NCI-H187 (cell line): ENCODE measurements around the gene RTN4IP1.
"Not testable (repeated sequence)": the region's sequence is repeated elsewhere in the genome, so short reads cannot be mapped to it uniquely, and the experiment has no call there.

Experiments used
- DNase-seq, 2 experiments: peaks; one replicate each; lab custom pipeline; 2025; lab: John Stamatoyannopoulos, UW

The RTN4IP1 gene

DNA sequence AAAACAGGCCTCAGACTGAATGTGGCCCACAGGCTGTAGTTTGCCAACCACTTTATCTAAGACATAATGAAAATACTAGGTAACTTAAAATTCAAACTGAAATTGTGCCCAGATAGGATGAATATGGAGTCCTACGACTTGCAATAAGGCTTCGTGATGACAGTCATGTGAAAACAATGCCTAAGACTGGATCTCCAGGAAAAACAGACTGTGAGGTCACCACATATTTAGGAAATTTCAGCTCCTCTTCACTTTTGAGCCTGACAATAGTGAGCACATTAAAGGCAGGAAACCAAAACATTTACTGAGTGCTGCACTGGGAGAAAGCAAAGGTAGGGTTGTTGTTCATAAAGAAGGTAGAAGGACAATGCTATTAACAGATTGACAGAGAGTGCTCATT lies 50.0 kb downstream of the RTN4IP1 start:
- no peak for DNase-seq

- DNase-seq, result no peak
Measured at GRCh38 chr6:106574741-106575458, 54.4 kb downstream of the RTN4IP1 start.

DNA sequence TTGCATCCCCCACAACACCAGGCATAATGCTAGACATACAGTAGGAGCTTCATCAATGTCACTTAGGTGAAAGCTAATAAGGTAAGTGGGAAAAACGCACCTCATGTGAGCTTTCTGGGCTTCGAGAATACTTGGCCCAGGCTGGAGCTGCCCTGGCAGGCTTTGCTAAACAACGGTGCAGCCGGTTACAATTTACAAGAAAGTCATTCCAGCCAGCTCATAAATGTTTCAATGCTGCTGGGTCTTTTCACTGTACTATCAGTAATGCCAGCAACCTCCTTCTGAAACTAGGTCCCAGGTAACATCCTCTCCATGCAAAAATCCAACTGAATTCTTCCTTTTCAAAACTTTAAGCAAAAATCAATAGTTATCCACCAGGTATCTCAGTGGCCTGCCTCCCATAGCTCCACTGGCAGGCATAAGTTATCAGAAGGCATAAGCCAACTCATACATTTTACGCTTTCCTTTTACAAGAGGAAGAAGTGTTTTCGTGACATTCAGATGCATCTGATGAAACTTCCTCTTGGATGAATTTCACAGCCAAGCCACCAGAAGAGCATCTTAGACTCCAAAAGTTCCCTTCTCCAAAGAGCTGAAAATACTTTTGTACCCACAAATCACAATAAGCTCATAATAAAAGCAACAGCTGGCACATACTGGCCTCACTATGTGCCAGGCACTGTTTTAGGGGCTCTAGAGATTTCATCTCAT lies 56.3 kb downstream of the RTN4IP1 start:
- no peak for DNase-seq

GRCh38 chr6:106572436-106572835 lies 56.9 kb downstream of the RTN4IP1 start:
- no peak for DNase-seq

DNA sequence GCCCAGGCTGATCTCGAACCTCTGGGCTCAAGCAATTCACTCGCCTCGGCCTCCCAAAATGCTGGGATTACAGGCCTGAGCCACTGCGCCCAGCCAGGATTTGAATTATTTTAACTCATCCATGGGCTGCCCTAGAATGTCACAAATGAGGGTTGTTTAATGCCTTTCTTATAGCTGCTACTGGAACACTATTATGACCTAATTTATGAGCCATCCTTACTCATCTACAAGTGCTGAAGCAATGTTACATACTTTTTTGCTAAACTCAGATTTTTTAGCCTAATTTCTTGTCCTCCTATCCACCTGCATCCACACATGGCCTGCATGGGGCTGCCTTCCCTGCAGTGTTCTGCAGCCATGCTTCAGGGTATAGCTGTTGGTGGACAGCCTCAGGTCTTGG lies 59.9 kb downstream of the RTN4IP1 start:
- no peak for DNase-seq

- no peak for DNase-seq
Measured at GRCh38 chr6:106568530-106568929, 60.8 kb downstream of the RTN4IP1 start.

GRCh38 chr6:106564476-106564875 lies 64.8 kb downstream of the RTN4IP1 start:
- DNase-seq, result no peak

DNA sequence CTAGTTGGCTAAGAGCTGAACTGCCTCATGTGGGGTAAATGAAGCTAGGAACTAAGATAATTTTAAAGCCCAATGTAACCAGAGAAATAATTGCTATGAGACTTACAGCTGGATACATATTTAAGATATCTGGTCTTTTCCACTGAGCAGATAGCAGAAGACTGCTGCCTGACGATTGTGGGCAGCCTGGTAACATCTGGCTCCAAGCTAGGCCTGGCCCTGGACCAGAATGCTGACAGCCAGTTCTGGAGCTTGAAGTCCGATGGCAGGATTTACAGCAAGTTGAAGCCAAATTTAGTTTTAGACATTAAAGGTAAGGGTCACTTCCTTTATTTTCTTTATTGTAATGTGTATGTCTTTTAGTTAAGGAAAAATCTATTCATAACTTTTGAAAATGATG lies 65.7 kb downstream of the RTN4IP1 start:
- DNase-seq, result no peak

- DNase-seq, result no peak
Measured at GRCh38 chr6:106561686-106562405, 67.5 kb downstream of the RTN4IP1 start.

GRCh38 chr6:106560996-106561685 lies 68.2 kb downstream of the RTN4IP1 start:
- DNase-seq, result no peak

DNA sequence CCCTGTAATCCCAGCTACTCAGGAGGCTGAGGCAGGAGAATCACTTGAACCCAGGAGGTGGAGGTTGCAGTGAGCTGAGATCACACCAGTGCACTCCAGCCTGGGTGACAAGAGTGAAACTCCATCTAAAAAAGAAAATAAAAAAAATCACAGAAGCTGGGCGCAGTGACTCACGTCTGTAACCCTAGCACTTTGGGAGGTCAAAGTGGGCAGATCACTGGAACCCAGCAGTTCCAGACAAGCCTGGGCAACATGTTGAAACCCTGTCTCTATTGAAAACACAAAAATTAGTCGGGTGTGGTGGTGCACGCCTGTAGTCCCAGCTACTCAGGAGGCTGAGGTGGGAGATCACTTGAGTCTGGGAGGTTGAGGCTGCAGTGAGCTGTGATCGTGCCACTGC lies 69.6 kb downstream of the RTN4IP1 start:
- not testable (repeated sequence) for DNase-seq

GRCh38 chr6:106558364-106558763 lies 70.9 kb downstream of the RTN4IP1 start:
- DNase-seq, result no peak

DNA sequence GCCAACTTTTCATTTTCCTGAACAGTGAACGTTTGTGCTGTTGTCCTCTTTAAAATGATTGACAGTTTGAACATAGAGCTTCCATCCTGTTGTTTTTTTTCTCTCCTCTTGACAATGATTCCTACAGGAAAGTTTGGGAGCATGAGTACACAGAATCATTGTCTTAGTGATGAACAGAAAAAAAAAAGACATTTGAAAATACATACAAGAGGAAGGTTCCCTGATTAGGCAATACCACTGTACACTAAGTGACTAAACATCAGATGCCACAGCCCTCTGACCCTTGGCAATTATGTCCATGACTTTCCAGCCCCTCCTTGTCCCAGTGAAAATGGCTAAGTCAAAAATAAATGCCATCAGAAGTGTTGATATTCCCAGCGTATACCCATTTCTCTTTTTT lies 71.5 kb downstream of the RTN4IP1 start:
- no peak for DNase-seq

DNA sequence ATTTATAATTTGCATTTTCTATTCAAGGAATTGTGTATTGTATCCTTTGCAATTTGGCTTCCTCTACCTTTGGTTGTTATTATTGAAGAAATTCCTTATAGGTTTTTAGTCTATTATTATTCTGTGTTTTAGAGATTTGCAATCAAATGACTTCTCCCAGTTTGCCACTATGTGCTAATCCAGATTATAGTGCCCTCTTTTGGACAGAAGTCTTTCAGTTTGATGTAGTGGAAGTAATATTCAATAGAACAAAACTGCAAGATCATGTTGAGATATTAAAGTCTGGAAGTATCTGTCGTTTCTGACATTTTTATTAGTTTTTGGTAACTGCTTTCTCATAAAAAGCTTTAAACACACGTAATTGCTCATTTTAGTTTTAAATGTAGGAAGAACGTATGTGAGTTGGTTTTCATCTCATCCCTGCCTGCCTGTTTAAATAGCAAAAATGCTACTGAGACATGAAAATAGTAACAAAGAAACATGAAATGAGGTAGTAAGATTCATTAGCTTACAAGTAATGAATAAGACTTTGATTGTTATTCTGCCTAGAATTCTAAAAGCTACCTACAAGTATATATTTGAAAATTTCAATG lies 72.8 kb downstream of the RTN4IP1 start:
- DNase-seq, result no peak

DNA sequence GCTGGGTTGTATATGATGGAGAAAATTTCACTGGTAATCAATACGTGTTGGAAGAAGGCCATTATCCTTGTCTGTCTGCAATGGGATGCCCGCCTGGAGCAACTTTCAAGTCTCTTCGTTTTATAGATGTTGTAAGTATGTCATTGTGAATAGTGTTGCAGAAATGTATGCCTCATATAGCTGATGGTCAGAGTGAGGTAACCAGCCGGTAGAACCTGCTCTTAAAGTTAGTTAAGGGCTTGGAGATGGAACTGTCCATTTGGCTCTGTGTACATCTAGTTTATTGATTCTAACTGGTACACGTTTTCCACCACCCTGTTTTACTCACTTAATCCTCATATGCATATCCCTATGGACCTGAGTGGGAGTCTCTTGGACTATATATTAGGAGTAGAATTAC lies 73.5 kb downstream of the RTN4IP1 start:
- DNase-seq, result no peak

DNA sequence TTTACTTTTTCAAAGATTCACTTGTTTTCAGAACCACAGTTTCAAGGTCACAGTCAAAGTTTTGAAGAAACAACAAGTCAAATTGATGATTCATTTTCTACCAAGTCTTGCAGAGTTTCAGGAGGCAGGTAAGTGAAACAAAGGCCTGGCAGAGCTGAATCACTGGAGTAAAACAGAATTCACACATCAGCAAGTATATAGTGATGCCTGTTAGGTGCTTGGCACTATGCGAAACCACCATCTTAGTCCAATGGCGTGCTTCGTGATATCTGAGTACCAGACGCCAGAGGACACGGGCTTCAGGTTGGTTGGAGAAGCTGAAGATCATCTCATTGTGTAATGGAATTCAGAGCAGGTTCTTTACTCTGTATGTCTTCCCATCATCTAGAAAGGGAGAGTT lies 75.9 kb downstream of the RTN4IP1 start:
- DNase-seq, result no peak

DNA sequence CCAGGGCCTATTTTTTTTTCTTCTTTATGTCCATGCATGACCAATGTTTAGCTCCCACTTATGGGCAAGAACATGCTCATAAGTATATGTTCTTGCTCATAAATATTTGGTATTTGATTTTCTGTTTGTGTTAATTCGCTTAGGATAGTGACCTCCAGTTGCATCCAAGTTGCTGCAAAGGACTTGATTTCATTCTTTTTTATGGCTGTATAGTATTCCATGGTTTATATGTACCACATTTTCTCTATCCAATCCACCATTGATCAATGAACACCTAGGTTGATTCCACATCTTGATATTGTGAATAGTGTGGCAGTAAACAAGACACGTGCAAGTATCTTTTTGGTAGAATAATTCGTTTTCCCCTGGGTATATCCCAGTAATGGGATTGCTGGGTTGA lies 78.1 kb downstream of the RTN4IP1 start:
- DNase-seq, result no peak

DNA sequence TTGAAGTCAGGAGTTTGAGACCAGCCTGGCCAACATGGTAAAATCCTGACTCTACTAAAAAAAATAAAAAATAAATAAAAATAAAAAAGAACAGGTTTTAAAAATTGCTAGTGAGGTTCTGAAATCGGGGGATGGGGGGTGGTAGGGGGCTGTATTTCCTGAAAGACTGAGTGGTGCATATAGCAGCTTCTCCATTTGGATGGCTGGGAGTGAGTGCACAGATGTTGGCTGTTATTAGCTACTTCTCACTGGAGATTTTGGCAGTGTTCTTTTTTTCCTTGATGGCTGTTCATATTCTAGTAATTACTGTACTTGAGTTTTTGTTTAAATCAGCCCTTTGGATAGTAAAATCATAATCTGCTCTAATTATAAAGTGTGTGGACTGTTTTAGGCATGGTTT lies 79.8 kb downstream of the RTN4IP1 start:
- no peak for DNase-seq

DNA sequence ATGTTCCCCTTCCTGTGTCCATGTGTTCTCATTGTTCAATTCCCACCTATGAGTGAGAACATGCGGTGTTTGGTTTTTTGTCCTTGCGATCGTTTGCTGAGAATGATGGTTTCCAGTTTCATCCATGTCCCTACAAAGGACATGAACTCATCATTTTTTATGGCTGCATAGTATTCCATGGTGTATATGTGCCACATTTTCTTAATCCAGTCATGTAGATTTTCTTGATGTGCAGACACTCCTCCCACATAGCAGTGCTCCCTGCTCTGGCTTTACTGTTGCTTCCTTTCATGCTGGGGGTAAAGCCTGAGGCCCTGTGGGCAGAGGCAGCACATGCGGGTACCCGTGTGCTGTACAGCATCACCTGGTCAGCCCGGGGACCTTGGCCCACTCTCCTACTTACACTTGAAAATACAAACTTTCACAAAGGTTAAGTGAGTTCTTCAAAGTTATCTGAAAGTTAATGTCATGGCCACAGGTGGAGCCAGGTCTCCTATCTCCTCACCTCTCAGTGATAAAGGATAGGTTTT lies 80.3 kb downstream of the RTN4IP1 start:
- not testable (repeated sequence) for DNase-seq

DNA sequence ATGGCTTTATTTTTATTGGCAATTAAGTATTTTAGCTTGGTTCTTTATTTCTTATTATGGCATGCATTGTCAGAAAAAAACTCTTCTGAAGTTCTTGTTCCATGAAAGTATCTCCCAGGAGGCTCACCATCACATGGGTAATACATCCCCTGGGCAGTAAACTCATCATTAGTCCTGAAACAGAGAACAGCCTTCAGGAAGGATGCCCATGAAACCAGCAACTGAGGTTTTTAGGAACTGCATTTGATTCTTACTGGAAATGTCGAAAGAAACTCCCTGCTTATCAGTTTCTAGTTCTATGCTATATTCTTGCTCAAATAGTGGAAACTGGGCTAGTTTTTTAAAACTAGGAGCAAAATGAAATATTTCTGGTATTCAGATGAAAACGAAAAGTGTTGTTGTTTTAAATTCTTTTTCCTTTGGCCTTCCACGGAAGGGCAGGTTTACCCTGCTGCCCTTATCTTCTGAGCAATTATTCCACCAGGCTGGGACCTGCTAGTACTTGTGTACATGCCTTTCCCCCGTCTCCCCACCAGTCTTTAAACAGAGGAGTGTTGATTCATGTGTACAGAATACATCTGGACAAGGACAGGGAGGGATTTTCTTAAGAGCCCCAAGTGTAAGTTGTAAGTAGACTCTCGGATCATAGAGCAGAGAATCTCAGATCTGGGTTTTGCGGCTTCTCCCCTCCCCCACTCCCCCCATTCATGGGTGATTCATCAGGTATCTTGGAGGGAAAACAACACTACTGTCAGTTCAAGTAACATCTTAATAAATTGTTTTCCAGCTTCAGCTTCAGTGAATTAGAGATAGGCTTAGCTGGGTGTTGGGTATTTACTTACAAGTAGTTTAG lies 81.5 kb downstream of the RTN4IP1 start:
- DNase-seq, result no peak
